ENCODE results near the gene ORC2.

DNA sequence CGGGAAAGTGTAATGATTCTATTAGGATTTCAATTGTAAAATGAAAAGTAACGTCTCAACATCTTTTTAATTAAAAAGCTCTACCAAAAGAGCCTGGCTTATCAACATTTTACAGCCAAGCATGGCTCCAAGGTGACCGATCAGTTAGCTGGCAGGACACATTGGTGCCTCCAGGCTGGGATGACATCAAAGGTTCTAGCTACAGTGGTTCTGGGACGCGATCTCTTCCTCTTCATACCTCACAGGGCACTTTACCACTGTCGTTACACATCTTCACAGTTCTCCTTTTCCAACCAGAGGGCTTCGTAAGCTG lies 693 bp downstream of the ORC2 start:
- TF ChIP-seq, protein P1, sequence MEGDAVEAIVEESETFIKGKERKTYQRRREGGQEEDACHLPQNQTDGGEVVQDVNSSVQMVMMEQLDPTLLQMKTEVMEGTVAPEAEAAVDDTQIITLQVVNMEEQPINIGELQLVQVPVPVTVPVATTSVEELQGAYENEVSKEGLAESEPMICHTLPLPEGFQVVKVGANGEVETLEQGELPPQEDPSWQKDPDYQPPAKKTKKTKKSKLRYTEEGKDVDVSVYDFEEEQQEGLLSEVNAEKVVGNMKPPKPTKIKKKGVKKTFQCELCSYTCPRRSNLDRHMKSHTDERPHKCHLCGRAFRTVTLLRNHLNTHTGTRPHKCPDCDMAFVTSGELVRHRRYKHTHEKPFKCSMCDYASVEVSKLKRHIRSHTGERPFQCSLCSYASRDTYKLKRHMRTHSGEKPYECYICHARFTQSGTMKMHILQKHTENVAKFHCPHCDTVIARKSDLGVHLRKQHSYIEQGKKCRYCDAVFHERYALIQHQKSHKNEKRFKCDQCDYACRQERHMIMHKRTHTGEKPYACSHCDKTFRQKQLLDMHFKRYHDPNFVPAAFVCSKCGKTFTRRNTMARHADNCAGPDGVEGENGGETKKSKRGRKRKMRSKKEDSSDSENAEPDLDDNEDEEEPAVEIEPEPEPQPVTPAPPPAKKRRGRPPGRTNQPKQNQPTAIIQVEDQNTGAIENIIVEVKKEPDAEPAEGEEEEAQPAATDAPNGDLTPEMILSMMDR (conservative IDR thresholded peaks at IDR 0.05 in 1 of 2, IDR thresholded peaks at IDR 0.05 in 1 of 2; ENCODE audit: extremely low read depth in 1 of 2, insufficient read depth in 1 of 2, low read depth in 1 of 2, low read length in 2 of 2) = no peak
- no peak for TF ChIP-seq EZH2 (IDR thresholded peaks at IDR 0.05; ENCODE audit: borderline replicate concordance, low read length)

Measured in mammary epithelial cell (primary cell).